ENCODE data around the gene LAMA2. TPM values are rescaled to one million over a fixed set of nuclear protein-coding genes. Genes with fewer than 3 reads are reported as not detected.

The LAMA2 gene
- total RNA-seq, 1 experiment from 2014 or later: 8.2 TPM

GRCh38 chr6:128964233-128964755 lies 81.4 kb downstream of the LAMA2 start:
- DNase-seq (ENCODE audit: low read depth, low spot score) (no peak), ATAC-seq (no peak)
- TF ChIP-seq SP1 (IDR thresholded peaks at IDR 0.05; ENCODE audit: low read depth): no peak
- TF ChIP-seq ZNF274 (IDR thresholded peaks at IDR 0.05; ENCODE audit: low read depth, low read length): no peak
- TF ChIP-seq ELF1 (IDR thresholded peaks at IDR 0.05; ENCODE audit: borderline replicate concordance, low read depth): no peak
- no peak for TF ChIP-seq REST (IDR thresholded peaks at IDR 0.05; ENCODE audit: low read depth)
- TF ChIP-seq EZH2phosphoT487 (IDR thresholded peaks at IDR 0.05; ENCODE audit: borderline replicate concordance): no peak
- no peak for TF ChIP-seq RAD21 (IDR thresholded peaks at IDR 0.05; ENCODE audit: low read depth)
- TF ChIP-seq CEBPB (IDR thresholded peaks at IDR 0.05; ENCODE audit: low read depth): no peak
- TF ChIP-seq POLR2AphosphoS5 (IDR thresholded peaks at IDR 0.05; ENCODE audit: low read depth, low read length): no peak
- no peak for TF ChIP-seq SRF (IDR thresholded peaks at IDR 0.05; ENCODE audit: low read depth)
- TF ChIP-seq POLR2A (IDR thresholded peaks at IDR 0.05; ENCODE audit: borderline replicate concordance, extremely low read depth, insufficient read depth, insufficient read length): no peak
- TF ChIP-seq FOSL1 (IDR thresholded peaks at IDR 0.05; ENCODE audit: low read depth): no peak
- no peak for TF ChIP-seq YY1 (IDR thresholded peaks at IDR 0.05; ENCODE audit: extremely low read depth, insufficient replicate concordance, low read depth, low read length)
- no peak for TF ChIP-seq ZBTB33 (IDR thresholded peaks at IDR 0.05; ENCODE audit: extremely low read depth, insufficient replicate concordance, low read length)
- no peak for TF ChIP-seq ATF3 (IDR thresholded peaks at IDR 0.05)
- no peak for TF ChIP-seq JUND (IDR thresholded peaks at IDR 0.05)
- no peak for TF ChIP-seq CTCF (IDR thresholded peaks at IDR 0.05 in 2 of 3, conservative IDR thresholded peaks at IDR 0.05 in 1 of 3; ENCODE audit: borderline replicate concordance in 1 of 3, insufficient read depth in 1 of 3, low read depth in 2 of 3, low read length in 2 of 3)
- TF ChIP-seq TCF7L2 (IDR thresholded peaks at IDR 0.05; ENCODE audit: borderline replicate concordance, extremely low read depth, insufficient read depth, insufficient read length): no peak
- TF ChIP-seq MAX (IDR thresholded peaks at IDR 0.05): no peak
- Histone ChIP-seq H3K27me3 (ENCODE audit: insufficient read depth, low read length) (no peaks in the 10 kb centered on the region), H3K4me2 (ENCODE audit: low read length) (no peak overlapping the region), H3K9me3 (ENCODE audit: control insufficient read depth in 1 of 2, insufficient read depth in 1 of 2, low read depth in 1 of 2, low read length in 2 of 2) (no peaks in the 10 kb centered on the region), H3K9me2 (ENCODE audit: insufficient read depth) (no peaks in the 10 kb centered on the region), H3K36me3 (ENCODE audit: control insufficient read depth in 1 of 2, insufficient read depth in 2 of 2, low read length in 2 of 2) (no peaks in the 10 kb centered on the region), H3K9ac (ENCODE audit: low read length) (no peak overlapping the region), H4K20me1 (ENCODE audit: insufficient read depth) (no peaks in the 10 kb centered on the region), H3K79me2 (ENCODE audit: insufficient read depth, low read length) (no peaks in the 10 kb centered on the region), H3K4me1 (ENCODE audit: control insufficient read depth in 1 of 2, insufficient read depth in 2 of 2, low read length in 2 of 2) (no peaks in the 10 kb centered on the region), H2AFZ (ENCODE audit: low read depth, low read length, poor library complexity, severe bottlenecking) (no peak overlapping the region), H3K27ac (ENCODE audit: low read depth, low read length) (no peak overlapping the region), H3K4me3 (replicated peaks in 1 of 2; ENCODE audit: low read depth in 1 of 2, low read length in 2 of 2) (no peak overlapping the region)
- RAD21 ChIA-PET (ENCODE audit: low non-redundant PET in 1 of 2, low total read pairs in 2 of 2, uncharacterized antibody in 2 of 2, unreplicated experiment in 2 of 2): no interaction called here
- CTCF ChIA-PET: no interaction called here
- POLR2A ChIA-PET: no interaction called here
- intact Hi-C loops (cut with micrococcal nuclease): no loop called here
- no TSS peak for BruUV-seq (replicated peaks)
